ENCODE results near the gene RNF220. TPM values are rescaled to one million over a fixed set of nuclear protein-coding genes. Genes with fewer than 3 reads are reported as not detected.

RNF220 gene
- 142 and 161 TPM in 2 replicates for polyA plus RNA-seq
- polyA minus RNA-seq: 75.6 and 76.2 TPM in 2 replicates

DNA sequence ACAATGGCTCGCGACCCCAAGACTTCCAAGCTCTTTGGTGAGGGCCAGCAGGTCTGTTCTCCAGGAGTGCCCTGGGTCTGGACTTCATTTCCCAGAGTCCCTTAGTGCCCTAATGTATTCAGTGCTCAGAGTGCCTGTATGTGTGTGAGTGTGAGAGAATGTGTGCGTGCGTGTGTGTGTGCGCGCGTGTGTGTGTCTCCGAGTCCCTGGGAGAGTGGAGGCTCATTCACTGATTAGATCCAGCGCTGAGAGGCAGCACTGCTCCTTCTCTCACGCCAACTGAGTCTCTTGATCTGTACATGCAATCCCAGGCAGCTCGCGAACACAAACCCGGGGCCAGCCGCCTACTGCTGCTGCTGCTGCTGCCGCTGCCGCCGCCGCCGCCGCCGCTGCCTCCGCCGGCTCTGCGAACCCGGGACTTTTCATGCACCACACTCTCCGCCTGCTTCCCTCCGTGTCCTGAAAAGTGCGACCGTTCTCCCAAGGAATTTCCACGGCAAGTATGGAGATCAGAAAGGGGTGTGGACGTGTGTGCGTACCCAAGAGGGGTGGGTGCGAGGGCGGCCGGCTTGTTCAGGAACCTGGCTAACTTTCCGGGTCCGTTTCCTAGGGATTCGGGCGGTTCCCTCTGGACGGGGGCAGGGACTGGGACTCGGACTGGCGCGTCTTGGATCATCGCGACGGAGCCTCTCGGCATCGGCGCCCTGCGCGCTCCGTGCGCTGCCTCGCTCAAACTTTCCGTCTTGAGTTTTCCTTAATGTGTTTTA lies at the start of gene RNF220:
RNF220 (plus strand) TSS at position 225 of the 767 bp plus-strand sequence.
- H3K36me3 ChIP-seq (ENCODE audit: insufficient read depth, low read length): no peaks in the 10 kb centered on the region
- H4K20me1 ChIP-seq (ENCODE audit: insufficient read depth): no peaks in the 10 kb centered on the region
- H3K9me3 ChIP-seq (ENCODE audit: low read length): no peaks in the 10 kb centered on the region
- no peaks in the 10 kb centered on the region for H3K79me2 ChIP-seq (replicated peaks; ENCODE audit: insufficient read depth, low read length)
- no peaks in the 10 kb centered on the region for H3K9me2 ChIP-seq (ENCODE audit: insufficient read depth, low read length)
- TF ChIP-seq POLR2AphosphoS5 (IDR thresholded peaks at IDR 0.05) (peak; percentile 57), EP300 (conservative IDR thresholded peaks at IDR 0.05; ENCODE audit: poor library complexity, severe bottlenecking) (peak; percentile 72), MXI1 (conservative IDR thresholded peaks at IDR 0.05; ENCODE audit: poor library complexity, severe bottlenecking) (peak; percentile 74), REST (IDR thresholded peaks at IDR 0.05; ENCODE audit: borderline replicate concordance) (no peak), SMC3 (conservative IDR thresholded peaks at IDR 0.05; ENCODE audit: poor library complexity) (peak; percentile 83), RAD21 (conservative IDR thresholded peaks at IDR 0.05) (peak; percentile 76), CTCF (IDR thresholded peaks at IDR 0.05; ENCODE audit: poor library complexity, severe bottlenecking) (peak; percentile 61), TAF1 (IDR thresholded peaks at IDR 0.05; ENCODE audit: low read depth) (no peak)
- H2AFZ ChIP-seq (ENCODE audit: low read depth, low read length): peak within 1 kb of the TSS; percentile 30
- H3K9ac ChIP-seq (ENCODE audit: low read length): peak within 1 kb of the TSS; percentile 25
- H3K4me2 ChIP-seq (ENCODE audit: low read length): peak within 1 kb of the TSS; percentile 63
- H3K27me3 ChIP-seq (ENCODE audit: insufficient read depth, low read depth, low read length): peaks cover 55% of the 10 kb centered on the region
- no peaks in the 10 kb centered on the region for H3F3A ChIP-seq (ENCODE audit: insufficient read depth, low read length, poor library complexity, severe bottlenecking)
- peak within 1 kb of the TSS; percentile 69 for H3K4me3 ChIP-seq (ENCODE audit: low read length)
- H3K27ac ChIP-seq (ENCODE audit: low read length): no peak within 1 kb of the TSS

DNA sequence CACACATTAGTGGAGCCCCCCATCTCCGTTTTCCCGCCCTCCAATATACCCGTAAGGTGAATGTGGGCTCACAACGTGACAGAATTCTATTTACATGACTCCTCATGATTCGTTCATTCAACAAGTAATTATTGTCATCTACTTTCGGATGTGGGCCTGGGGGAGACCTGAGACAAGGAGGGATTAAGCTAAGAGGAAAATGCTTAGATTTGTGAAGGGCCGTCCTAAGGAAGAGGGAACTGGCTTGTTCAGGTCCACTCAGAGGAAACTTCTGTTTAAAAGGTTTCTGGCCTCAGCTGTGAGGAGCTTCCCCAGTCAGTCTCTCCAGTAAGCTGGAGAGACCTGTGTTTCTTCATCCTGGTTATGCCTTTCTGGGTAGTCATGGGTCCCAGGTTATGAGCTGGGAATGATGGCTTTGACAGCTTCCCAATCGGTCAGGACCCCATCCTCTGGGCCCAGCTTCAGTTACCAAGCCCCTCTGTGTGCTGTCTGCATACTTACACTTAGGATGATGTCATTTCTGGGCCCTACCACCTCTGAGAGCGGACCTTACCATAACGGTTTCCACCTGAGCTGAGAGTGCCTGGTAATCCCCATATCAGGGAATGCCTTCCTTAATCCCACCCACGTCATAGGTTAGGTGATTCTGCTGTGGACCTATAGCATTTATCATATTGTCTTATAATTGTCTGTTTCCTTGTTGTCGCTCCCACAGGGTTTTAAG lies 49.3 kb upstream of the RNF220 start:
- Histone ChIP-seq H3K4me3 (ENCODE audit: low read length) (peak overlapping the region; percentile 95), H3K4me2 (ENCODE audit: low read length) (no peak overlapping the region), H2AFZ (ENCODE audit: low read depth, low read length) (peak overlapping the region; percentile 85), H3K9me2 (ENCODE audit: insufficient read depth, low read length) (no peaks in the 10 kb centered on the region), H3F3A (ENCODE audit: insufficient read depth, low read length, poor library complexity, severe bottlenecking) (no peaks in the 10 kb centered on the region), H3K27me3 (ENCODE audit: insufficient read depth, low read depth, low read length) (no peaks in the 10 kb centered on the region), H3K36me3 (ENCODE audit: insufficient read depth, low read length) (peaks cover 3% of the 10 kb centered on the region), H3K27ac (ENCODE audit: low read length) (no peak overlapping the region), H3K9ac (ENCODE audit: low read length) (peak overlapping the region; percentile 16), H3K79me2 (replicated peaks; ENCODE audit: insufficient read depth, low read length) (peaks cover 22% of the 10 kb centered on the region), H4K20me1 (ENCODE audit: insufficient read depth) (no peaks in the 10 kb centered on the region), H3K9me3 (ENCODE audit: low read length) (no peaks in the 10 kb centered on the region)
- TF ChIP-seq SMC3 (conservative IDR thresholded peaks at IDR 0.05; ENCODE audit: poor library complexity) (no peak), TAF1 (IDR thresholded peaks at IDR 0.05; ENCODE audit: low read depth) (no peak)
